HAP-1 (cell line): ENCODE data around the gene NFIB.

Experiments used
- DNase-seq, 2 experiments: peaks; one replicate each; pipeline ENCODE4 v3.0.0-alpha.2; 2016 to 2020; ENCODE audit warnings: low spot score in 2 of 2
- H3K27me3 ChIP-seq: fragments of 250-450 bp; sonication (Bioruptor Pico); 2 replicates; pipeline ENCODE4 v1.5.1; 2020; ENCODE audit warnings: low read depth, mild to moderate bottlenecking, moderate library complexity
- H3K36me3 ChIP-seq: fragments of 250-450 bp; sonication (Bioruptor Pico); replicated peaks from 2 replicates; pipeline ENCODE4 v1.5.1; 2020; ENCODE audit warnings: mild to moderate bottlenecking
- H3K4me1 ChIP-seq: fragments of 250-450 bp; sonication (Bioruptor Pico); 2 replicates; pipeline ENCODE4 v1.5.1; 2020; ENCODE audit warnings: mild to moderate bottlenecking
- H3K4me3 ChIP-seq: fragments of 250-450 bp; sonication (Bioruptor Pico); 2 replicates; pipeline ENCODE4 v1.5.1; 2020; ENCODE audit warnings: mild to moderate bottlenecking, moderate library complexity
- H3K9me3 ChIP-seq: fragments of 250-450 bp; sonication (Bioruptor Pico); 2 replicates; pipeline ENCODE4 v1.5.1; 2020; ENCODE audit warnings: mild to moderate bottlenecking, moderate library complexity
- in situ Hi-C: fragments of 300-500 bp; cut with MboI; formaldehyde crosslinking; loops from 3 replicates; pipeline ENCODE4 v1.14.3; 2020; ENCODE audit warnings: low sequenced_read_pairs, inconsistent platforms, mixed read lengths

NFIB gene

GRCh38 chr9:14311956-14312685, 1.8 kb downstream of the NFIB start:
- Histone ChIP-seq H3K4me3 (peak overlapping the region; percentile 60), H3K4me1 (peaks cover 37% of the 10 kb centered on the region), H3K9me3 (no peaks in the 10 kb centered on the region), H3K36me3 (no peaks in the 10 kb centered on the region; the same call in 1 of the 2 replicates), H3K27me3 (no peaks in the 10 kb centered on the region)
- in situ Hi-C loops, result loop anchor here (25.0 kb wide), 1 partner anchor 175 kb away; no protein-coding TSS in a partner anchor
- no peak for DNase-seq

- in situ Hi-C loops, result loop anchor here (25.0 kb wide), 1 partner anchor 174 kb away; no protein-coding TSS in a partner anchor
- no peaks in the 10 kb centered on the region for H3K27me3 ChIP-seq
- DNase-seq, result no peak
- H3K4me3 ChIP-seq, result peak overlapping the region; percentile 60
- H3K4me1 ChIP-seq, result peaks cover 32% of the 10 kb centered on the region
- H3K36me3 ChIP-seq, result peaks cover 5% of the 10 kb centered on the region; the same call in 1 of the 2 replicates
- H3K9me3 ChIP-seq, result no peaks in the 10 kb centered on the region
Observed at GRCh38 chr9:14311171-14311949, 2.6 kb downstream of the NFIB start.

DNA sequence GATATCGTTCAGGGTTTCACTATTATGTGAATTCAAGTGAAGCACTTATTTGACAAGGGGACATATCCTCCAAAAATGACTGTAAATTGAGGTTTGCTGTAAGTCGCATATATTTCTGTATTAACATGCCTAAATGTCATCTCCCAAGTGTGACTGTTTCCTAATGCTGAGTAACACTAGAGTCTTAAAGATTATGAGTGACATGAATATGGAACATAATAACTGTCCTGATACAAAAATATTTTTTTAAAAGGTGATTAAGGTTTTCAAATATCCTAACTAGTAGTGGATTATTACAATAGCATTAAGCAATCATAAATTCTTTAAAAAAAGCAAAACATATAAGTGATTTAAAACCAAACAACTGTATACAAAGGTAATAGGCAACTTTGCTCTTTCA, 3.6 kb downstream of the NFIB start:
- peaks cover 8% of the 10 kb centered on the region for H3K36me3 ChIP-seq
- no peak overlapping the region for H3K4me3 ChIP-seq
- in situ Hi-C loops, result loop anchor here (25.0 kb wide), 1 partner anchor 173 kb away; no protein-coding TSS in a partner anchor
- H3K27me3 ChIP-seq, result no peaks in the 10 kb centered on the region
- DNase-seq, result no peak
- no peaks in the 10 kb centered on the region for H3K9me3 ChIP-seq
- peaks cover 32% of the 10 kb centered on the region for H3K4me1 ChIP-seq

- H3K4me1 ChIP-seq, result peaks cover 32% of the 10 kb centered on the region
- H3K9me3 ChIP-seq, result no peaks in the 10 kb centered on the region
- H3K36me3 ChIP-seq, result peaks cover 14% of the 10 kb centered on the region
- in situ Hi-C loops, result loop anchor here (25.0 kb wide), 1 partner anchor 172 kb away; no protein-coding TSS in a partner anchor
- no peak for DNase-seq
- no peak overlapping the region for H3K4me3 ChIP-seq
- H3K27me3 ChIP-seq, result no peaks in the 10 kb centered on the region
Observed at GRCh38 chr9:14309403-14309802, 4.5 kb downstream of the NFIB start.

DNA sequence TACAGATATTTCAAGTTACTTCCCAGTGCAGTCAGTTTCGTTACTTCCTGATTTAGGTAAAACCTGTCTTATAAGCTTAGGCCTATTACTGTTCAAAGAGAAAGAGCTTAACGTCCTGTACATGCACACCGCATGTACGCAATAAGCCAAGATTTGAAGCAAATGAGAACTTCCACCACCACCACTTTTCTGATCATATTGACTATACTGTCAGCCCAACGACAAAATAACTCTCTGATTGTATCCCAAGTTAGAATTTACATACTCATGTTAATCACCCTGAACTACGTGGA, 5.1 kb downstream of the NFIB start:
- Histone ChIP-seq H3K27me3 (no peaks in the 10 kb centered on the region), H3K4me1 (peaks cover 32% of the 10 kb centered on the region), H3K36me3 (peaks cover 14% of the 10 kb centered on the region), H3K9me3 (no peaks in the 10 kb centered on the region), H3K4me3 (no peak overlapping the region)
- DNase-seq, result no peak
- in situ Hi-C loops, result loop anchor here (25.0 kb wide), 1 partner anchor 171 kb away; no protein-coding TSS in a partner anchor

DNA sequence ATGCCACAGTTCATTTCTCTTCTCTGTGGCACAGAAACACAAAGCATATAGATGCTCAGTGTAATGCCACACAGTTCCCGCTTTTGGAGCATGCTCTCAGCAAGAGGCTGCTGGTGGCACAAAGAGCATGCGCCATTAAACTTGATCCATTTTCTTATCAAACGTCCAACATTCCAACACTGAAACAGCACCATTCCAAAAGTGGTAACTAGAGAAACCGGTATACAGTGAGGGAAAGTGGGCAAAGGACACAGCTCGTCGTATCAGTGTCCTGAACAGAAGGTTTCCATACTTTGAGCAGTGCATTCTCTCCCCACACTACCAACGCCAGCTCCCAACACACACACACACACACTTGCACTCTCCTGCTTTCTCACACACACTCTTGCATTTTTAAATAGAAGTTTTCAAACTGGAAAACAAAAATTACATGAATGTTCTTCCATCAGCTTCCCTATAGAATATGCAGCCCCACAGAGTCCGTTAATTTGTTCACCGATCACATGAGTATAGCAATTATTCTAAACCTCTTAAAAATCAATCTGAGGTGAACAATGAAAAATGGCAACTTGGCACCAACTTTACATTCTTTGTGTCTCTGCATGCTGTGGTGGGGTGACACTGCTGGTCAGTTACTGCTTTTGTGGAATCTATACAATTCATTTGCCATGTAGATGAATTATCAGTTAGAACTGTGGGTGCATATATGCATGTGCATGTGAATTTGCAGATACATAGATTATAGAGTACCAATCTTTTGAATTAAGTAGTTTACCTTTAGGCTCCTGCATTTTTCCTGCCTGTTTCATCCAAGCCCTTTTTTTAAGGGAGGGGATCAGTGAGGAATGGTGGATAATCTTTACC, 5.7 kb downstream of the NFIB start:
- peaks cover 32% of the 10 kb centered on the region for H3K4me1 ChIP-seq
- H3K36me3 ChIP-seq, result peaks cover 14% of the 10 kb centered on the region
- H3K27me3 ChIP-seq, result no peaks in the 10 kb centered on the region
- H3K9me3 ChIP-seq, result no peaks in the 10 kb centered on the region
- in situ Hi-C loops, result loop anchor here (25.0 kb wide), 1 partner anchor 171 kb away; no protein-coding TSS in a partner anchor
- no peak for DNase-seq
- H3K4me3 ChIP-seq, result no peak overlapping the region

GRCh38 chr9:14306672-14307660, 7.0 kb downstream of the NFIB start:
- in situ Hi-C loops, result loop anchor here (25.0 kb wide), 1 partner anchor 170 kb away; no protein-coding TSS in a partner anchor
- H3K36me3 ChIP-seq, result peaks cover 14% of the 10 kb centered on the region
- H3K27me3 ChIP-seq, result no peaks in the 10 kb centered on the region
- H3K4me1 ChIP-seq, result peaks cover 37% of the 10 kb centered on the region
- H3K4me3 ChIP-seq, result no peak overlapping the region
- H3K9me3 ChIP-seq, result no peaks in the 10 kb centered on the region
- no peak for DNase-seq

DNA sequence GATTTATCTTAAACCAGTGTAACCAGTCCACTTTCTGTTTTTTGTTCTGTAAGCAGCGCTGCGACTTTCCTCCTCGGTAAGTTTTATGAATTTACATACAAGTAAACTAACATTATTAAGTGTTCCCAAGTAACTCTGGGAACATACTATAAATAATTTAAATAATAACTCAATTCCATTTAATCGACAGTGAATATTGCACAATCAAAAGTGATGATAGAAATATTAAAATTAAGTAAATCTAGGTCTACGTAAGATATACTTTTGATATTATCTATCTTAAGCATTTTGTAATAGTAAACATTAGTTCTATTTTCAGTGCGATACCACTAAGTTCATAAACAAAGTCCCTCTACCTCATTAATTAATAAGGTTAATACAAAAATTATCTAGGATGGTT, 7.8 kb downstream of the NFIB start:
- no peaks in the 10 kb centered on the region for H3K27me3 ChIP-seq
- H3K4me1 ChIP-seq, result peaks cover 35% of the 10 kb centered on the region
- no peak overlapping the region for H3K4me3 ChIP-seq
- H3K36me3 ChIP-seq, result peaks cover 14% of the 10 kb centered on the region
- H3K9me3 ChIP-seq, result no peaks in the 10 kb centered on the region
- DNase-seq, result no peak
- in situ Hi-C loops, result loop anchor here (25.0 kb wide), 1 partner anchor 169 kb away; no protein-coding TSS in a partner anchor

- DNase-seq, result no peak
- Histone ChIP-seq H3K9me3 (no peaks in the 10 kb centered on the region), H3K4me3 (no peak overlapping the region), H3K36me3 (peaks cover 14% of the 10 kb centered on the region), H3K27me3 (no peaks in the 10 kb centered on the region), H3K4me1 (peaks cover 16% of the 10 kb centered on the region)
- in situ Hi-C loops, result loop anchor here (25.0 kb wide), 1 partner anchor 167 kb away; no protein-coding TSS in a partner anchor
Observed at GRCh38 chr9:14304259-14304658, 9.7 kb downstream of the NFIB start.

- H3K9me3 ChIP-seq, result no peaks in the 10 kb centered on the region
- peaks cover 14% of the 10 kb centered on the region for H3K36me3 ChIP-seq
- no peak overlapping the region for H3K4me3 ChIP-seq
- no peak for DNase-seq
- in situ Hi-C loops, result loop anchor here (25.0 kb wide), 1 partner anchor 166 kb away; no protein-coding TSS in a partner anchor
- H3K4me1 ChIP-seq, result peaks cover 13% of the 10 kb centered on the region
- no peaks in the 10 kb centered on the region for H3K27me3 ChIP-seq
Observed at GRCh38 chr9:14303521-14303920, 10.4 kb downstream of the NFIB start.

DNA sequence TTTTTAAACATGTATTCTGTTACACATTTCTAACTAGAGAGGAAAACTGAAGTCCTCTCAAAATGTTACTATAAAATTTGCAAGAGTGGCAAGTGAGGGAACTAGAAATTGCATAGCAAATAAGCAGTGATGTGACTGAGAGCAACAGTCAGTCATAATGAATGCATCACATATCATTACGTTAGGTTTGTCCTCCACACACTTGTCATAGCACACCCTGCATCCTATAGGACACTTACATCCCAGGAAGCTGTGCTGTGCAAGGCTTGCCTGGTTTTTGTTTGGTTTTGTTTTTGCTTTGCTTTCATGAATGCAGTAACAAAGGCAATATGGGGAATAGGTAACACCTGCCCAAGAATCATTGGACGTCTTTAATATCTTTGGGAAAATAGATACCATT, 10.8 kb downstream of the NFIB start:
- Histone ChIP-seq H3K36me3 (peaks cover 14% of the 10 kb centered on the region), H3K4me3 (no peak overlapping the region), H3K4me1 (peaks cover 11% of the 10 kb centered on the region), H3K27me3 (no peaks in the 10 kb centered on the region), H3K9me3 (no peaks in the 10 kb centered on the region)
- no peak for DNase-seq
- in situ Hi-C loops, result loop anchor here (25.0 kb wide), 1 partner anchor 166 kb away; no protein-coding TSS in a partner anchor

DNA sequence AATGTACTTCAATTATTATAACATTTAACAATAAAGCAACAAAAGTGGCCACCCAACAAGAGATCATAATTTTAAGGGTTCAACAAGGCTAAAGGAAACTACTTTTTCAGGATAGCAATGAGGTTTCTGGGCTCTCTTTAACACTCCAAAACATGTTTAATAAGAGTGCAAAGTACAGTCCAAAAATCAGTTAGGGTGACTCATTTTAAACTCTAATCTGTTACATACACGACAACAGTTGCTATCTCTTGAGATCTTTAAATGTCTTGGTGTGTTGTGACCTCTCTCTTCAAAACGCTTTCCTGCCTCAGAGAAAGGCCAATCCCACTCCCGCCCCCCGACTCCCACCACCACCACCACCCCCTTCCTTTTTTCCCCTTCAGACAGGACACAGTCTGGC, 11.5 kb downstream of the NFIB start:
- H3K9me3 ChIP-seq, result no peaks in the 10 kb centered on the region
- no peak for DNase-seq

More for the DNA sequence above, 11.5 kb downstream of the NFIB start:
- Histone ChIP-seq H3K4me1 (peaks cover 11% of the 10 kb centered on the region), H3K4me3 (no peak overlapping the region), H3K27me3 (no peaks in the 10 kb centered on the region), H3K36me3 (peaks cover 14% of the 10 kb centered on the region)
- in situ Hi-C loops, result loop anchor here (25.0 kb wide), 1 partner anchor 165 kb away; no protein-coding TSS in a partner anchor
